Upper lobe of right lung (tissue), 1 donor: ENCODE data around the gene IPO13. TPM values are rescaled to one million over a fixed set of nuclear protein-coding genes. Genes with fewer than 3 reads are reported as not detected.

ENCODE experiments used
- ATAC-seq: fragments of 200-7000 bp; cut with Tn5 transposase; one replicate; pipeline ENCODE4 v1.9.1; 2020; ENCODE audit warnings: mild to moderate bottlenecking, moderate library complexity
- DNase-seq: peaks from one replicate; pipeline ENCODE4 v3.0.0-alpha.2; 2020
- H3K27ac ChIP-seq: fragments of 200-600 bp; one replicate; pipeline ENCODE4 v1.8.0; 2022
- H3K27me3 ChIP-seq: fragments of 200-600 bp; one replicate; pipeline ENCODE4 v1.8.0; 2022; ENCODE audit warnings: mild to moderate bottlenecking
- H3K36me3 ChIP-seq: fragments of 200-600 bp; one replicate; pipeline ENCODE4 v1.8.0; 2022
- H3K4me1 ChIP-seq: fragments of 200-600 bp; one replicate; pipeline ENCODE4 v1.8.0; 2022
- H3K4me3 ChIP-seq: fragments of 200-600 bp; one replicate; pipeline ENCODE4 v1.8.0; 2022; ENCODE audit warnings: mild to moderate bottlenecking
- H3K9me3 ChIP-seq: fragments of 200-600 bp; one replicate; pipeline ENCODE4 v1.8.0; 2022
- CTCF ChIP-seq: fragments of 200-600 bp; IDR thresholded peaks from one replicate; pipeline ENCODE4 v1.8.0; 2022; ENCODE audit warnings: antibody characterized with exemption
- intact Hi-C: fragments of 100-400 bp; cut with DNase I; formaldehyde crosslinking; loops from one replicate; pipeline ENCODE4 v1.11.0; 2022
- total RNA-seq: library from RNA; stranded (reverse); fragmentation: NEBNext Ultra II Directional; extraction: Animal tissue kit (Norgen Biotek cat#: 25700); gene quantifications from one replicate; pipeline ENCODE4 v1.2.1, GENCODE V29; 2021
- donor health status: DM: no; HTN: yes; CAD: no; lungs with severe emphysema.

Gene IPO13
- total RNA-seq, 1 donor from 2014 or later, result 24.9 TPM

- H3K36me3 ChIP-seq, result no peaks in the 10 kb centered on the region
- no peak for TF ChIP-seq CTCF
- H3K27ac ChIP-seq, result no peak overlapping the region
- no peaks in the 10 kb centered on the region for H3K27me3 ChIP-seq
- H3K4me3 ChIP-seq, result no peak overlapping the region
- no peaks in the 10 kb centered on the region for H3K9me3 ChIP-seq
- ATAC-seq (no peak), DNase-seq (no peak)
- intact Hi-C loops, result no loop called here
- peaks cover 4% of the 10 kb centered on the region for H3K4me1 ChIP-seq
Measured at GRCh38 chr1:43983253-43983899, 36.6 kb downstream of the IPO13 start.

- peak; percentile 58 for DNase-seq
- Histone ChIP-seq H3K4me3 (no peak overlapping the region), H3K27ac (no peak overlapping the region), H3K9me3 (no peaks in the 10 kb centered on the region), H3K36me3 (no peaks in the 10 kb centered on the region), H3K27me3 (no peaks in the 10 kb centered on the region), H3K4me1 (no peaks in the 10 kb centered on the region)
- TF ChIP-seq CTCF, result no peak
- intact Hi-C loops, result no loop called here
- ATAC-seq, result no peak
Measured at GRCh38 chr1:43984855-43985254, 38.1 kb downstream of the IPO13 start.

- no peak for TF ChIP-seq CTCF
- peaks cover 7% of the 10 kb centered on the region for H3K4me1 ChIP-seq
- no peak overlapping the region for H3K4me3 ChIP-seq
- intact Hi-C loops, result no loop called here
- DNase-seq (no peak), ATAC-seq (no peak)
- H3K9me3 ChIP-seq, result no peaks in the 10 kb centered on the region
- H3K27ac ChIP-seq, result no peak overlapping the region
- H3K36me3 ChIP-seq, result no peaks in the 10 kb centered on the region
- H3K27me3 ChIP-seq, result no peaks in the 10 kb centered on the region
Measured at GRCh38 chr1:43985984-43986595, 39.3 kb downstream of the IPO13 start.

- Histone ChIP-seq H3K4me3 (no peak overlapping the region), H3K27me3 (no peaks in the 10 kb centered on the region), H3K36me3 (no peaks in the 10 kb centered on the region), H3K9me3 (no peaks in the 10 kb centered on the region), H3K4me1 (peaks cover 7% of the 10 kb centered on the region), H3K27ac (no peak overlapping the region)
- ATAC-seq (no peak), DNase-seq (no peak)
- intact Hi-C loops, result no loop called here
- no peak for TF ChIP-seq CTCF
Measured at GRCh38 chr1:43986712-43987111, 40.0 kb downstream of the IPO13 start.

GRCh38 chr1:43987159-43987902 is 40.6 kb downstream of the IPO13 start:
- no peaks in the 10 kb centered on the region for H3K27me3 ChIP-seq
- H3K4me3 ChIP-seq, result no peak overlapping the region
- TF ChIP-seq CTCF, result no peak
- peaks cover 10% of the 10 kb centered on the region for H3K4me1 ChIP-seq
- no peaks in the 10 kb centered on the region for H3K9me3 ChIP-seq
- DNase-seq, result no peak
- H3K27ac ChIP-seq, result no peak overlapping the region
- no peaks in the 10 kb centered on the region for H3K36me3 ChIP-seq
- no peak for ATAC-seq
- intact Hi-C loops, result no loop called here
